Measurements from ENCODE around the gene EVPL. TPM values are rescaled to one million over a fixed set of nuclear protein-coding genes. Genes with fewer than 3 reads are reported as not detected.
"Not testable (repeated sequence)": the region's sequence is repeated elsewhere in the genome, so short reads cannot be mapped to it uniquely, and the experiment has no call there.

EVPL gene
- total and polyA plus RNA-seq, 8 donors: 1.2 to 105 (median 9.0) TPM

GRCh38 chr17:75978938-75979704 lies 48.0 kb downstream of the EVPL start, which contains the start of the genes ACOX1 and TEN1:
Gene ACOX1, minus strand, starts transcription at chr17:75979166. Its CDS starts 93 bp downstream, at chr17:75979073.
Gene TEN1, plus strand, starts transcription at chr17:75979240. Its CDS starts 6,953 bp downstream, at chr17:75986193.
- TF ChIP-seq CTCF (IDR thresholded peaks at IDR 0.05): peak in 4 of 7 experiments; percentile 7 to 49 (median 26)
- peak in 2 of 4 donors; percentile 73 to 84 for TF ChIP-seq POLR2A (IDR thresholded peaks at IDR 0.05)
- no peak for TF ChIP-seq EP300 (IDR thresholded peaks at IDR 0.05)
- peak; percentile 85 to 97 (median 97) for TF ChIP-seq POLR2AphosphoS5 (IDR thresholded peaks at IDR 0.05)
- Histone ChIP-seq H3K27me3 (no peaks in the 10 kb centered on the region), H3K27ac (peak within 1 kb of the TSS; percentile 95 to 99 (median 97)), H3K9me3 (no peaks in the 10 kb centered on the region), H3K4me3 (peak within 1 kb of the TSS; percentile 72 to 86 (median 80)), H3K4me1 (peaks cover 22 to 84% (median 66%) of the 10 kb centered on the region in 4 donors), H3K36me3 (peaks cover 0 to 4% (median 0%) of the 10 kb centered on the region in 4 donors)
- intact Hi-C loops (cut with DNase I; ENCODE audit: low total_unique reads): no loop called here
- peak; percentile 97 to 99 for DNase-seq
- WGBS, 5 donors: 0% methylated on average over 41 to 72 of the region's 72 CpGs

- peak overlapping the region in 2 of 4 donors; percentile 28 to 72 for H3K4me3 ChIP-seq
- 30 to 40% (median 34%) methylated on average over 9 of the region's 9 CpGs for WGBS, 5 donors
- peak in 1 of 2 donors; percentile 58 for DNase-seq
Observed at GRCh38 chr17:75976175-75976848, 50.8 kb downstream of the EVPL start.

GRCh38 chr17:75975757-75976174 lies 51.3 kb downstream of the EVPL start:
- Histone ChIP-seq H3K36me3 (peaks cover 4 to 31% (median 27%) of the 10 kb centered on the region in 4 donors), H3K27me3 (no peaks in the 10 kb centered on the region), H3K4me3 (peak overlapping the region in 2 of 4 donors; percentile 28 to 72), H3K4me1 (peaks cover 18 to 81% (median 52%) of the 10 kb centered on the region in 4 donors), H3K27ac (peak overlapping the region; percentile 23 to 95 (median 47)), H3K9me3 (no peaks in the 10 kb centered on the region)
- intact Hi-C loops (cut with DNase I; ENCODE audit: low total_unique reads): no loop called here
- no peak for DNase-seq
- WGBS, 5 donors: 28 to 56% (median 36%) methylated on average over 5 of the region's 5 CpGs
- no peak for TF ChIP-seq EP300 (IDR thresholded peaks at IDR 0.05)
- TF ChIP-seq POLR2AphosphoS5 (IDR thresholded peaks at IDR 0.05): no peak
- TF ChIP-seq POLR2A (IDR thresholded peaks at IDR 0.05): no peak
- TF ChIP-seq CTCF (IDR thresholded peaks at IDR 0.05): no peak

More at GRCh38 chr17:75976175-75976848, 50.8 kb downstream of the EVPL start:
- Histone ChIP-seq H3K27me3 (no peaks in the 10 kb centered on the region), H3K9me3 (no peaks in the 10 kb centered on the region), H3K36me3 (peaks cover 3 to 26% (median 21%) of the 10 kb centered on the region in 4 donors), H3K4me1 (peaks cover 18 to 81% (median 55%) of the 10 kb centered on the region in 4 donors), H3K27ac (peak overlapping the region in 4 of 5 donors; percentile 47 to 95 (median 52))
- intact Hi-C loops (cut with DNase I; ENCODE audit: low total_unique reads): no loop called here
- TF ChIP-seq POLR2A (IDR thresholded peaks at IDR 0.05) (no peak), POLR2AphosphoS5 (IDR thresholded peaks at IDR 0.05) (peak in 1 of 3 donors; percentile 12), CTCF (IDR thresholded peaks at IDR 0.05) (no peak), EP300 (IDR thresholded peaks at IDR 0.05) (no peak)

- H3K27me3 ChIP-seq; intact Hi-C loops (cut with DNase I; ENCODE audit: low total_unique reads); H3K4me3 ChIP-seq; DNase-seq; H3K9me3 ChIP-seq: not testable (repeated sequence)
- Histone ChIP-seq H3K4me1 (peaks cover 17 to 81% (median 49%) of the 10 kb centered on the region in 4 donors), H3K27ac (peak overlapping the region in 3 of 5 donors; percentile 47 to 95 (median 57)), H3K36me3 (peaks cover 4 to 35% (median 28%) of the 10 kb centered on the region in 4 donors)
- WGBS, 5 donors: 86 to 97% (median 96%) methylated on average over 6 of the region's 6 CpGs
Observed at GRCh38 chr17:75975187-75975586, 51.9 kb downstream of the EVPL start.

Data from stomach (tissue), 9 donors.